Measurements from ENCODE around the gene METTL5. TPM values are rescaled to one million over a fixed set of nuclear protein-coding genes. Genes with fewer than 3 reads are reported as not detected.

Gene METTL5
- total and polyA plus RNA-seq, 9 of the 15 experiments (the other 6 are each of a cell fraction or from before 2014, with no cell fraction given), result 149 to 471 (median 224) TPM

GRCh38 chr2:169775765-169776164 lies 48.9 kb downstream of the METTL5 start (continued):
- no peak for TF ChIP-seq KAT7 (CRISPR knock-in tag; IDR thresholded peaks at IDR 0.05; ENCODE audit: borderline replicate concordance)
- no peak for TF ChIP-seq OTX1 (CRISPR knock-in tag; IDR thresholded peaks at IDR 0.05)
- TF ChIP-seq DLX4 (CRISPR knock-in tag; IDR thresholded peaks at IDR 0.05), result no peak
- no peak for TF ChIP-seq DIDO1 (tag; IDR thresholded peaks at IDR 0.05; ENCODE audit: low read depth)
- peak; percentile 51; the same call in 1 of the 2 replicates for TF ChIP-seq BRD4 (IDR thresholded peaks at IDR 0.05)
- no peak for TF ChIP-seq PTTG1 (tag; IDR thresholded peaks at IDR 0.05; ENCODE audit: low read depth)
- TF ChIP-seq, protein P1, sequence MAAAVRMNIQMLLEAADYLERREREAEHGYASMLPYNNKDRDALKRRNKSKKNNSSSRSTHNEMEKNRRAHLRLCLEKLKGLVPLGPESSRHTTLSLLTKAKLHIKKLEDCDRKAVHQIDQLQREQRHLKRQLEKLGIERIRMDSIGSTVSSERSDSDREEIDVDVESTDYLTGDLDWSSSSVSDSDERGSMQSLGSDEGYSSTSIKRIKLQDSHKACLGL (CRISPR knock-in tag; IDR thresholded peaks at IDR 0.05; ENCODE audit: borderline replicate concordance, poor library complexity, severe bottlenecking), result no peak
- TF ChIP-seq RBM39 (optimal IDR thresholded peaks at IDR 0.05; ENCODE audit: low read depth, low read length), result no peak
- TF ChIP-seq SAP30 (IDR thresholded peaks at IDR 0.05; ENCODE audit: borderline replicate concordance, insufficient read depth, low read depth, low read length, poor library complexity, severe bottlenecking), result no peak
- no peak for TF ChIP-seq ZNF282 (CRISPR knock-in tag; IDR thresholded peaks at IDR 0.05)
- no peak for TF ChIP-seq KLF6 (CRISPR knock-in tag; IDR thresholded peaks at IDR 0.05; ENCODE audit: borderline replicate concordance)
- 0 out of 2 replicates have a peak, but pooled peaks have one; percentile 11 for TF ChIP-seq EP300 (IDR thresholded peaks at IDR 0.05; ENCODE audit: low read length)
- no peak for TF ChIP-seq HMBOX1 (IDR thresholded peaks at IDR 0.05)
- TF ChIP-seq, protein P2, sequence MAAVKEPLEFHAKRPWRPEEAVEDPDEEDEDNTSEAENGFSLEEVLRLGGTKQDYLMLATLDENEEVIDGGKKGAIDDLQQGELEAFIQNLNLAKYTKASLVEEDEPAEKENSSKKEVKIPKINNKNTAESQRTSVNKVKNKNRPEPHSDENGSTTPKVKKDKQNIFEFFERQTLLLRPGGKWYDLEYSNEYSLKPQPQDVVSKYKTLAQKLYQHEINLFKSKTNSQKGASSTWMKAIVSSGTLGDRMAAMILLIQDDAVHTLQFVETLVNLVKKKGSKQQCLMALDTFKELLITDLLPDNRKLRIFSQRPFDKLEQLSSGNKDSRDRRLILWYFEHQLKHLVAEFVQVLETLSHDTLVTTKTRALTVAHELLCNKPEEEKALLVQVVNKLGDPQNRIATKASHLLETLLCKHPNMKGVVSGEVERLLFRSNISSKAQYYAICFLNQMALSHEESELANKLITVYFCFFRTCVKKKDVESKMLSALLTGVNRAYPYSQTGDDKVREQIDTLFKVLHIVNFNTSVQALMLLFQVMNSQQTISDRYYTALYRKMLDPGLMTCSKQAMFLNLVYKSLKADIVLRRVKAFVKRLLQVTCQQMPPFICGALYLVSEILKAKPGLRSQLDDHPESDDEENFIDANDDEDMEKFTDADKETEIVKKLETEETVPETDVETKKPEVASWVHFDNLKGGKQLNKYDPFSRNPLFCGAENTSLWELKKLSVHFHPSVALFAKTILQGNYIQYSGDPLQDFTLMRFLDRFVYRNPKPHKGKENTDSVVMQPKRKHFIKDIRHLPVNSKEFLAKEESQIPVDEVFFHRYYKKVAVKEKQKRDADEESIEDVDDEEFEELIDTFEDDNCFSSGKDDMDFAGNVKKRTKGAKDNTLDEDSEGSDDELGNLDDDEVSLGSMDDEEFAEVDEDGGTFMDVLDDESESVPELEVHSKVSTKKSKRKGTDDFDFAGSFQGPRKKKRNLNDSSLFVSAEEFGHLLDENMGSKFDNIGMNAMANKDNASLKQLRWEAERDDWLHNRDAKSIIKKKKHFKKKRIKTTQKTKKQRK (IDR thresholded peaks at IDR 0.05; ENCODE audit: borderline replicate concordance, low read depth, low read length), result no peak
- no peak for TF ChIP-seq ZNF398 (CRISPR knock-in tag; IDR thresholded peaks at IDR 0.05)
- TF ChIP-seq NR4A1 (CRISPR knock-in tag; IDR thresholded peaks at IDR 0.05), result no peak
- TF ChIP-seq NR4A1 (tag; IDR thresholded peaks at IDR 0.05), result no peak
- TF ChIP-seq, protein P3, sequence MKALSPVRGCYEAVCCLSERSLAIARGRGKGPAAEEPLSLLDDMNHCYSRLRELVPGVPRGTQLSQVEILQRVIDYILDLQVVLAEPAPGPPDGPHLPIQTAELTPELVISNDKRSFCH (CRISPR knock-in tag; IDR thresholded peaks at IDR 0.05), result no peak
- TF ChIP-seq, protein P3 (tag; IDR thresholded peaks at IDR 0.05), result no peak
- no peak for TF ChIP-seq TAF7 (tag; IDR thresholded peaks at IDR 0.05)
- TF ChIP-seq FOS (IDR thresholded peaks at IDR 0.05; ENCODE audit: extremely low read depth, insufficient read length), result no peak
- no peak for TF ChIP-seq RAD51 (IDR thresholded peaks at IDR 0.05; ENCODE audit: borderline replicate concordance, low read depth)

All from K562 (cell line).